Measurements from ENCODE around the gene PTPRU. TPM values are rescaled to one million over a fixed set of nuclear protein-coding genes. Genes with fewer than 3 reads are reported as not detected.

The PTPRU gene
- total RNA-seq, 4 donors from 2014 or later: 11.4 to 59.4 (median 35.3) TPM

DNA sequence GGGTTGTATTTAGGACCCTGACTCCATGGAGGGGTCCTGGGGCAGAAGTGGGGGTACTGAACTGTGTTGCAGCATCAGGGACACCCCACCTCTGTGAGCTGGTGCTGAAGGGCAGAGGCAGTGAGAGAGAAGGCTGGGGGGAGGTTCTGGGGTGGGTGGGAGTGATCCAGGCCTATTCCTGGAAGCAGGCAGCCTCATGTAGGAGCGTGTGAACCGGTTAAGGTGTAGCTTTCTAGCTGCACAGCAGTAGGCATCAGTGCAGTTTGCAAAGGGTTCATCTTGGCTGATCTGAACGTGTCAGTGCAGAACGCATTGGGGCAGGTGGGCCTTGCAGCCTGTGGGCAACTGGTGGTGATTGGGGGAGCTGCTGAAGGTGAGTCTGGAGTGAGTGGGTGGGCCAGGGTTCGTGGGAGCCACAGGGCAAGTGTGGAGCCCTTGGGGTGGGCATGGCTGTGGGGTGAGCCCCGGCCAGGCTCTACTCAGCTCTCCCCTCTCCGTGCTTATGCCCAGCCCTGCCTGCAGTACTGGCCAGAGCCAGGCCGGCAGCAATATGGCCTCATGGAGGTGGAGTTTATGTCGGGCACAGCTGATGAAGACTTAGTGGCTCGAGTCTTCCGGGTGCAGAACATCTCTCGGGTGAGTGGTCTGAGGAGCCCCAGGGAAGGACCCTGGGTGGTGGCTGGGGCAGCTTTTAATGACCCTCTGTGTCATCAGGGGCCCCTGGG is 86.7 kb downstream of the PTPRU start:
- TF ChIP-seq POLR2A (IDR thresholded peaks at IDR 0.05): no peak
- TF ChIP-seq, protein P1, sequence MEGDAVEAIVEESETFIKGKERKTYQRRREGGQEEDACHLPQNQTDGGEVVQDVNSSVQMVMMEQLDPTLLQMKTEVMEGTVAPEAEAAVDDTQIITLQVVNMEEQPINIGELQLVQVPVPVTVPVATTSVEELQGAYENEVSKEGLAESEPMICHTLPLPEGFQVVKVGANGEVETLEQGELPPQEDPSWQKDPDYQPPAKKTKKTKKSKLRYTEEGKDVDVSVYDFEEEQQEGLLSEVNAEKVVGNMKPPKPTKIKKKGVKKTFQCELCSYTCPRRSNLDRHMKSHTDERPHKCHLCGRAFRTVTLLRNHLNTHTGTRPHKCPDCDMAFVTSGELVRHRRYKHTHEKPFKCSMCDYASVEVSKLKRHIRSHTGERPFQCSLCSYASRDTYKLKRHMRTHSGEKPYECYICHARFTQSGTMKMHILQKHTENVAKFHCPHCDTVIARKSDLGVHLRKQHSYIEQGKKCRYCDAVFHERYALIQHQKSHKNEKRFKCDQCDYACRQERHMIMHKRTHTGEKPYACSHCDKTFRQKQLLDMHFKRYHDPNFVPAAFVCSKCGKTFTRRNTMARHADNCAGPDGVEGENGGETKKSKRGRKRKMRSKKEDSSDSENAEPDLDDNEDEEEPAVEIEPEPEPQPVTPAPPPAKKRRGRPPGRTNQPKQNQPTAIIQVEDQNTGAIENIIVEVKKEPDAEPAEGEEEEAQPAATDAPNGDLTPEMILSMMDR (IDR thresholded peaks at IDR 0.05 in 4 of 5, conservative IDR thresholded peaks at IDR 0.05 in 1 of 5): no peak
- intact Hi-C loops (cut with DNase I; ENCODE audit: low total_unique reads): no loop called here

DNA sequence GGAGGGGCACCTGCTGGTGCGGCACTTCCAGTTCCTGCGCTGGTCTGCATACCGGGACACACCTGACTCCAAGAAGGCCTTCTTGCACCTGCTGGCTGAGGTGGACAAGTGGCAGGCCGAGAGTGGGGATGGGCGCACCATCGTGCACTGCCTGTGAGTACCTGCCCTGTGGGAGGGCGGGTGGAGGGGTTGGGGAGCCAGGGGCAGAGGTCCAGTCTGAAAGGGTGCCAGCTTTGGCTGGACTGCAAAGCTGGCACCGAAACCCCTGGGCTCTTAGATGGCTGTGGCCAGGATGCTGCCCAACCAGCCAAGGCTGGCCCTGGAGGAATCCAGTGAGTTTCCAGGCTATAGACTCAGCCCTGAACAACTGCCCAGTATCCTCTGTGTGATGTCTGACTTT is 87.3 kb downstream of the PTPRU start:
- TF ChIP-seq POLR2A (IDR thresholded peaks at IDR 0.05): no peak
- TF ChIP-seq, protein P1 (IDR thresholded peaks at IDR 0.05 in 4 of 5, conservative IDR thresholded peaks at IDR 0.05 in 1 of 5): no peak
- no peaks in the 10 kb centered on the region for H3K9me3 ChIP-seq
- DNase-seq: no peak
- in situ Hi-C loops (cut with MboI; ENCODE audit: low sequenced_read_pairs in 4 of 4) (no loop called here), intact Hi-C loops (cut with DNase I; ENCODE audit: low total_unique reads) (no loop called here)
- ATAC-seq: no peak
- no peaks in the 10 kb centered on the region for H3K36me3 ChIP-seq
- no peaks in the 10 kb centered on the region for H3K27me3 ChIP-seq
- H3K27ac ChIP-seq: no peak overlapping the region
- no peak overlapping the region for H3K4me3 ChIP-seq
- no peaks in the 10 kb centered on the region for H3K4me1 ChIP-seq

More for the DNA sequence above, 86.7 kb downstream of the PTPRU start:
- Histone ChIP-seq H3K9me3 (no peaks in the 10 kb centered on the region), H3K27ac (no peak overlapping the region), H3K4me3 (no peak overlapping the region), H3K27me3 (no peaks in the 10 kb centered on the region), H3K36me3 (no peaks in the 10 kb centered on the region), H3K4me1 (no peaks in the 10 kb centered on the region)
- ATAC-seq (no peak), DNase-seq (no peak)
- in situ Hi-C loops (cut with MboI; ENCODE audit: low sequenced_read_pairs in 4 of 4): no loop called here

DNA sequence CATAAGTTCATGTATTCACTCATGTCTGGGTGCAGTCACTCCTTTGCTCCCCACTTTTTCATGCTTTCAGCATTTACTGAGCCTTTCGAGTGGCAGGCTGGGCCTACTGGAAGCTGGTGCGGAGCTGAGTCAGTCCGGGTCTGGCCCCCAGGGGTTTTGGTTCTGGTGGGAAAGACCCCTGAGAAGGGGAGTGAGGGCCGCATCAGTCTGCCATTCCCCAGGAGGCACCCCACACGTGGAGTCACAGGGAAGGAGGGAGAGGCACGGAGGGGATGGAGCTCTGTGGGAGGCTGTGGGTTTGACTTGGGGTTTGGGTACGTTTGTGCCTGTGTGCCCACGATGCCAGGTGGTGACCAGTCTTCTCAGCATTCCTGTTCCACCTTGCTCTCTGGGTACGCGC is 87.9 kb downstream of the PTPRU start:
- H3K4me1 ChIP-seq: no peaks in the 10 kb centered on the region
- H3K27ac ChIP-seq: no peak overlapping the region
- H3K9me3 ChIP-seq: no peaks in the 10 kb centered on the region
- in situ Hi-C loops (cut with MboI; ENCODE audit: low sequenced_read_pairs in 4 of 4) (no loop called here), intact Hi-C loops (cut with DNase I; ENCODE audit: low total_unique reads) (no loop called here)
- no peaks in the 10 kb centered on the region for H3K36me3 ChIP-seq
- ATAC-seq: no peak
- H3K4me3 ChIP-seq: no peak overlapping the region
- no peak for DNase-seq
- H3K27me3 ChIP-seq: no peaks in the 10 kb centered on the region
- TF ChIP-seq POLR2A (IDR thresholded peaks at IDR 0.05): no peak
- TF ChIP-seq, protein P1 (IDR thresholded peaks at IDR 0.05 in 4 of 5, conservative IDR thresholded peaks at IDR 0.05 in 1 of 5): no peak

DNA sequence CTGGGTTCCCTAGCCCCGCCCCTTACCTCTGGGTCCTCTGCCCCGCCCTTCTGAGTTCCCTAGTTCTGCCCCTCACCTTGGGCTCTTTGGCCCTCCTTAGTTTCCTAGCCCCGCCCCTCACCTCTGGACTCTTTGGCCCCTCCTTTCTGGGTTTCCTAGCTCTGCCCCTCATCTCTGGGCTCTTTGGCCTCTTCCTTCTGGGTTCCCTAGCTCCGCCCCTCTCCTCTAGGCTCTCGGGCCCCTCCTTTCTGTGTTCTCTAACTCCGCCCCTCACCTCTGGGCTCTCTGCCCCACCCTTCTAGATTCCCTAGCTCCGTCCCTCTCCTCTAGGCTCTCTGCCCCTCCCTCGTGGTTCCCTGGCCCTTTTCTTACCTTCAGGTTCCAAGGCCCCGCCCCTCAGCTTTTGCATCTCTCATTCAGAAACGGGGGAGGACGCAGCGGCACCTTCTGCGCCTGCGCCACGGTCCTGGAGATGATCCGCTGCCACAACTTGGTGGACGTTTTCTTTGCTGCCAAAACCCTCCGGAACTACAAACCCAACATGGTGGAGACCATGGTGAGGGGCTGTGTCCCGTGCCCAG is 88.5 kb downstream of the PTPRU start:
- Histone ChIP-seq H3K27me3 (no peaks in the 10 kb centered on the region), H3K36me3 (no peaks in the 10 kb centered on the region), H3K9me3 (no peaks in the 10 kb centered on the region), H3K4me1 (no peaks in the 10 kb centered on the region), H3K4me3 (no peak overlapping the region), H3K27ac (no peak overlapping the region)
- intact Hi-C loops (cut with DNase I; ENCODE audit: low total_unique reads) (no loop called here), in situ Hi-C loops (cut with MboI; ENCODE audit: low sequenced_read_pairs in 4 of 4) (no loop called here)
- no peak for ATAC-seq
- no peak for TF ChIP-seq POLR2A (IDR thresholded peaks at IDR 0.05)
- TF ChIP-seq, protein P1 (IDR thresholded peaks at IDR 0.05 in 4 of 5, conservative IDR thresholded peaks at IDR 0.05 in 1 of 5): no peak
- no peak for DNase-seq

Data from gastrocnemius medialis (tissue), 4 donors.